T-helper 1 cell treated with Interleukin-12 subunit alpha and Interleukin-12 subunit beta and Interleukin-4 antibody, amounts not matched to agents 30 ng/mL and 1 ng/mL, for 36 hours (primary cell): ENCODE results near the gene NCF2. TPM values are rescaled to one million over a fixed set of nuclear protein-coding genes. Genes with fewer than 3 reads are reported as not detected.
"Not testable (repeated sequence)": the region's sequence is repeated elsewhere in the genome, so short reads cannot be mapped to it uniquely, and the experiment has no call there.

ENCODE experiments used
- intact Hi-C: fragments of 100-400 bp; cut with micrococcal nuclease; formaldehyde crosslinking; loops from one replicate; pipeline ENCODE4 v1.15.1; 2024
- total RNA-seq: library from RNA; stranded (reverse); gene quantifications from 2 replicates; pipeline ENCODE4 v1.2.3, GENCODE V29; 2022

NCF2 gene
- total RNA-seq, 1 donor from 2014 or later: 28.1 TPM

GRCh38 chr1:183612975-183613374, 22.7 kb upstream of the NCF2 start:
- intact Hi-C loops: not testable (repeated sequence)

GRCh38 chr1:183612407-183612806, 22.1 kb upstream of the NCF2 start:
- intact Hi-C loops: no loop called here

GRCh38 chr1:183611021-183611420, 20.8 kb upstream of the NCF2 start:
- intact Hi-C loops: no loop called here

- intact Hi-C loops: no loop called here
Measured at GRCh38 chr1:183609759-183610452, 19.6 kb upstream of the NCF2 start.

GRCh38 chr1:183609313-183609712, 19.1 kb upstream of the NCF2 start:
- intact Hi-C loops: no loop called here

GRCh38 chr1:183607322-183607980, 17.2 kb upstream of the NCF2 start:
- intact Hi-C loops: no loop called here

- intact Hi-C loops: loop anchor here (2.0 kb wide), 1 partner anchor 15 kb away; the partner anchor contains the start of gene NCF2
Measured at GRCh38 chr1:183605904-183606303, 15.6 kb upstream of the NCF2 start.

- intact Hi-C loops: loop anchor here (2.0 kb wide), 1 partner anchor 14 kb away; the partner anchor contains the start of gene NCF2
Measured at GRCh38 chr1:183604815-183605214, 14.6 kb upstream of the NCF2 start.

GRCh38 chr1:183604038-183604808, 14.0 kb upstream of the NCF2 start:
- intact Hi-C loops: loop anchor here (2.0 kb wide), 1 partner anchor 13 kb away; the partner anchor contains the start of gene NCF2

- intact Hi-C loops: no loop called here
Measured at GRCh38 chr1:183602510-183602909, 12.3 kb upstream of the NCF2 start.

GRCh38 chr1:183600634-183601033, 10.4 kb upstream of the NCF2 start:
- intact Hi-C loops: no loop called here

- intact Hi-C loops: no loop called here
Measured at GRCh38 chr1:183600136-183600535, 9.9 kb upstream of the NCF2 start.

GRCh38 chr1:183598386-183598785, 8.1 kb upstream of the NCF2 start:
- intact Hi-C loops: loop anchor here (1.0 kb wide), 1 partner anchor 8 kb away; the partner anchor contains the start of gene NCF2

GRCh38 chr1:183597656-183598347, 7.5 kb upstream of the NCF2 start:
- intact Hi-C loops: loop anchor here (1.0 kb wide), 1 partner anchor 8 kb away; the partner anchor contains the start of gene NCF2

GRCh38 chr1:183596500-183596899, 6.2 kb upstream of the NCF2 start:
- intact Hi-C loops: no loop called here

GRCh38 chr1:183595537-183595936, 5.3 kb upstream of the NCF2 start:
- intact Hi-C loops: no loop called here

- intact Hi-C loops: no loop called here
Measured at GRCh38 chr1:183593356-183593755, 3.1 kb upstream of the NCF2 start.

- intact Hi-C loops: no loop called here
Measured at GRCh38 chr1:183592733-183593132, 2.5 kb upstream of the NCF2 start.

- intact Hi-C loops: loop anchor here (1.0 to 2.0 kb wide), 5 partner anchors 8 to 120 kb away; no protein-coding TSS in a partner anchor
Measured at GRCh38 chr1:183589874-183590243, 400 bp downstream of the NCF2 start.

- intact Hi-C loops: no loop called here
Measured at GRCh38 chr1:183589384-183589783, 875 bp downstream of the NCF2 start.

- intact Hi-C loops: no loop called here
Measured at GRCh38 chr1:183588827-183589226, 1.4 kb downstream of the NCF2 start.
